Activated CD4-positive, alpha-beta T cell treated with anti-CD3 and anti-CD28 coated beads, Interleukin-2, Interleukin-6, amounts not matched to agents 100 ng/mL and 50 ng/mL, durations not matched to agents 16 hours and 8 hours (primary cell): ENCODE results near the gene INO80C.

ENCODE experiments used
- DNase-seq: peaks from one replicate; pipeline ENCODE4 v3.0.0-alpha.2; 2020

Gene INO80C, protein sequence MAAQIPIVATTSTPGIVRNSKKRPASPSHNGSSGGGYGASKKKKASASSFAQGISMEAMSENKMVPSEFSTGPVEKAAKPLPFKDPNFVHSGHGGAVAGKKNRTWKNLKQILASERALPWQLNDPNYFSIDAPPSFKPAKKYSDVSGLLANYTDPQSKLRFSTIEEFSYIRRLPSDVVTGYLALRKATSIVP

DNA sequence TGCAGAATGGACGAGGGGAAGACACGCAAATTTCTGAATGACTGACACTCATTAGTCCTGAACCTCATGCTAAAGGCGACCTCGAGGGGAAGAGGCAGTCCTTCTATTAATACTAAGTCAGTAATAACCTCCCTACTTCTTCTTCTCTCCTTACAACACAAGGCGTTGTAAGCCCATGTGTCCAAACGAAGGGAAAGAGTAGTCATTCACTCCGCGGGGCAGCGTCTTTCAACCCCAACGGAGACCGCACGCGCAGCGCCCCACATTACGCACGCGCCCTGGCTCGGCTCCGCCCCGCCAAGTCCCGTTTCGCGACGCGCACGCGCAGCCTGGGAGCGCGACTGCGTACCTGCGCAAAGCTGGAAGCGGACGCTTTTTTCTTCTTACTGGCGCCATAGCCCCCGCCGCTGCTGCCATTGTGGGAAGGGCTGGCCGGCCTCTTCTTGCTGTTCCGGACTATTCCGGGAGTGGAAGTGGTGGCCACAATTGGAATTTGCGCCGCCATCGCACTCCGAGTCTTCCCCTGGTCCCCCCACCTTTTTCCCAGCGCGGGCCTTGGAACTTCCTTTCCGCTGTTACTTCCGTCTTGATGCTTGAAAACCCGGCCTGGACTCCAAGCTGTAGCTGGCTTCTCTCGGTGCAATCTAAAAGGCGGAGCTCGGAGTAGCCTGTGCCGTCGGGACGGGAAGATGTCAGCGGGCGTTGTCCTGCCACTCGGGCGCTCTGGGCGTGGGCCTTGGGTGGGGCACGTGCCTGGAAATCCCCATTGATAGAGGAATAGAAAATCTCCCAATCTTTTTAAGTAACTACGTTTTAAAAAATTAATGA lies at the start of gene INO80C:
Gene INO80C (minus strand): TSS at position 591 of the 828 bp plus-strand sequence. CDS start 86 bp downstream, at position 505.
- DNase-seq: peak; percentile 95

DNA sequence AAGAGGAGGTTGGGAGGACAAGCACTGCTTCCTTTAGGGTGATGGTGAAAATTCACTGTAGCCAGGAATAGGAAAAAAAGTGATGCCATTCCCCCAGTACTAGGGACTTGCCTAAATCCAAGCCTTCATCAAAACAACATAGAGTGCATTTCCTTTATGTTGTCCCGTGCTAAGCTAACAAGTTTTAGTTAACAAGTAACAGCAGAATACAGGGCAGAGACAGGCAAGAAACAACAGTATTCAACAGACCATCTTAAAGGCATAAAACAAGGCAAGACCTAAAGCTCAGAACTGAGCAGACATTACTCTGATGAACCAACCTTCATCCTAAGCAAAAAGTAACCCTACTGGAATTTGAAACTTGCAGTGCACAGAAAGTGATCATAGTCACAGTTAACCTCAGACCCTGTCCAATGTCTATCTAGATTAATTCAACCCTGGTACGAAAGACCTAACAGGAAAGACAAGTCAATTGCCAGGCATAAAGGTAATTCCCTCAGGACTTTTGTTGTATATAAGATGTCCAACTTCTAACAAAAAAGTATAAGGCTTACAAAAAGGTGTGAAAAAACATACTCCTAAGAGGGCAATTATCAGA lies 49.3 kb upstream of the INO80C start:
- DNase-seq: no peak

DNA sequence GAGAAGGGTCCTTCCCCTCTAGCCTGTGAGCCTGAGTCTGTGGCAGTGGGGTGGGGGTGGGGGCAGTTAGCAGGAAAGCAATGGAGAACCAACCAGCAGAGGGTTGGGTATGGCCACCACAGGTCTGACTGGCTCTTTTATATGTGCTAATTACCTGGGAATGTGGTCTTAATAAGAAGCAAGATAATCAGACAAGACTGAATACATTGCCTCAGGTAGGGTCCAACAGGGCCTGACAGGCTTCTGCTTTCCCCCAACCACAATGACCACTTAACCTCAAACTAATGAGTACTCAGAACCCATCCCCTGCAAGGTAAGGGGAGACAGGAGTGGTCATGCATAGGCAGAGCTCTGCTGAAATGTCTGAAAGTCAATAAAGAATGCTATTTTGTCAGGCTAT lies 44.6 kb upstream of the INO80C start:
- DNase-seq: no peak

DNA sequence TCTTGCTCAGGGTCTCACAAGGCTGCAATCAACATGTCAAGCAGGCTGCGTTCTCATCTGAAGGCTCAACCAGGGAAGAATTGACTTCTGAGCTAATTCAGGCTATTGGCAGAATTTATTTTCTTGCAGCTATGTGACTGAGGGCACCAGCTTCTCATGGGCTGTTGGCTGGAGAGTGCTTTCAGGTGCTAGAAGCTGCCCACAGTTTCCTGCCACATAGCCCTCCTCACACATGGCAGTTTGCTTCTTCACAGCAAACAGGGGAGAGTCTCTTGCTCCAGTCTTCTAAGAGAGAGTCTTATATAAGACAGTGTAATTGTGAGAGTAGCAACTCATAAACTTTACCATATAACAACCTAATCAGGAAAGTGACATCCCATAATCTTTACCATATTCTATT lies 37.5 kb upstream of the INO80C start:
- no peak for DNase-seq

DNA sequence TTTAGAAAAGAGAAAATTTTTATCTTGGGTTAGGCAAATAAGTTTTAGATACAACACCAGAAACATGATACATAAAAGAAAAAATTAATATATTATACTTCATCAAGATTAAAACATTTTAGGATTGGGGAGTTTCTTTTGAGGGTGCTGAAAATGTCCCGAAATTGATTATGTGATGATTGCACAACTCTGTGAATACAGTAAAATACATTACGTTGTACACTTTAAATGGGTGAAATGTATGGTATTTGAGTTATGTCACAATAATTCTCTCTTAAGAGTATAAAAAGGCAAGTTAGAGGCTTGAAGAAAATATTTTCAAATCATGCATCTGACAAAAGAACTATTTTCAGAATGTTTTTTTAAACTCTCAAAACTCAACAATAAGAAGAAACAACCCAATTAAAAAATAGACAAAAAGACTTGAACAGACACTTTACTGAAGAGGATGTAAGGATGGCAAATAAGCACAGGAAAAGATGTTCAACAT lies 36.2 kb upstream of the INO80C start:
- DNase-seq: no peak

DNA sequence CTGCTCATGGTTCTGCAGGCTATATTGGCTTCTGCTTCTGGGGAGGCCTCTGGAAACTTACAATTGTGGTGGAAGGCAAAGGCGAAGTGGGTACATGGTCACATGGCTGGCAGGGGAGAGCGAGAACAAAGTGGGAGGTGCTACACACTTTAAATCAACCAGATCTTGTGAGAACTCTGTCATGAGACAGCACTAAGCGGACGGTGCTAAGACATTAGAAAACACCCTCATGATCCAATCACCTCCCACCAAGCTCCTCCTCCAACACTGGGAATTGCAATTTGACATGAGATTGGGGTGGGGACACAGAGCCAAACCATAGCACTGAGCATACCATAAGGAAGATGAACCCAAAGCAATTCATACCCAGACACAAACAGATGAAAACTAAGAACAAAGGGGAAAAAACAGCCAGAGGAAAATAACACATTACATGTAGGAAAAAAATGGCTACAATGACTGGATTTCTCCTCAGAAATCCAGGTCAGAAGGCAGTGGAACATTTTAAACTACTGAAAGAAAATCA lies 31.1 kb upstream of the INO80C start:
- DNase-seq: no peak

DNA sequence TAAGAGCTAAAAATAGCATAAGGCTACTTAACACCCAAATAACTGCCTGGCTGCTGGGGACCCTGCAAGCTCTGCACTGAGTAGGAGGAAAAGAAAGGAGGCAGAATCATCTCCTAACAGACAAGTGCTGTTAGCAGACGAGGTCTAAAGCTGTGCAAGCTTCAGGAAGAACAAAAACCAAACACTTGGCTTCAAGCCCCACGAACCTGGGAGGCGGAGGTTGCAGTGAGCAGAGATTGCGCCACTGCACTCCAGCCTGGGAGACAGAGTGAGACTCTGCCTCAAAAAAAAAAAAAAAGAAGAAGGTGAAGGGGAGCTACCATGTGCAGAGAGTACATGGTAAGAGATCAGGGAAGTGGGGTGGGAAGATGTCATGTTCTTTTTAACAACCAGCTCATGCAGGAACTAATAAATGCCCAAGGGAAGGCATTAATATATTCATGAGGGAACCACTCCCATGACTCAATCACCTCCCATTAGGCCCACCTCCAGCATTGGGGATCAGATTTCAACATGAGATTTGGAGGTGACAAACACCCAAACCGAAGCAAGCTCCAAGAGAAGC lies 28.8 kb upstream of the INO80C start:
- no peak for DNase-seq

DNA sequence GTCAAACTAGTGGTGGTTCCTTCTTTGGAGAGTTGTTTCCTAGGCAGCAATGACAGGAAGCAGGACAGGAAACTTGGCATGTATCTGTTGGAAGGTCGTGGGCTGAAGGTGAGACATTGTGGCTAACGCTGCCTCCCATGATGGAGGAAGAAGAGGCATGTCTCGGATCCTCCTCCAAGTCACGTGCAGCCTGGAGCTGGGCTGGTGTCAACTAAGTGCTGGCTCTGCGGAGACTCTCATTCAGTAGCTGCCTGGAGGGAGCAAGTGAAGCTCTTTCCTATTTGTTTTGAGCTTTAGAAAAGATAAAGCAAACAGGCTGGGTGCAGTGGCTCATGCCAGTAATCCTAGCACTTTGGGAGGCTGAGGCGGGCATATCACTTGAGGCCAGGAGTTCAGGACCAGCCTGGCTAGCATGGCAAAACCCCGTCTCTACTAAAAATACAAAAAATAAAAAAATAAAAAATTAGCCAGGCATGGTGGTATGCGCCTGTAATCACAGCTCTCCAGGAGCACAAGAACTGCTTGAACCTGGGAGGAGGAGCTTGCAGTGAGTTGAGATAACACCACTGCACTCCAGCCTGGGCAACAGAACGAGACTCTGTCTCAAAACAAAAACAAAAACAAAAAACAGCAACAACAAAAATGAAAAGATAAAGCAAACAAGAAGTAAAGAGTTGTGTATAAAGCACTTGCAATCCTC lies 28.2 kb upstream of the INO80C start:
- peak; percentile 3 for DNase-seq

DNA sequence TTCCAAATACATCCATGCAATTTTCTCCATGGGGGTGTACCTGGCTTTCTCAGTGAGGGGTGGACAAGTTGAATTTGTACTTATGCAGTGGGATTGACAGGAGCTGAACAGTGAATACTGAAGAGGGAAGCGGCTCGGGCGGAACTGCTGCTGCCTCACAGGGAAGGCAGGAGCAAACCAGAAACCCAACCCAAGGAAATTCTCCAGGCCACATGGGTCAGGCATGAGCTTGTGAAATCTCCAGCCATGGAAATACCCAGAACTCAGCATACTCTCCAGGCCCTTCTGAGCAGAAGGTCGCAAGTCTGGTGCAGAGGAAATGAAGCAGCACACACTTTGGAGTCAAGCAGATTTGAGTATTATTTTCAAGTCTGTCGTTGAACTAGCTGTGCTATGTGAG lies 26.5 kb upstream of the INO80C start:
- DNase-seq: no peak

DNA sequence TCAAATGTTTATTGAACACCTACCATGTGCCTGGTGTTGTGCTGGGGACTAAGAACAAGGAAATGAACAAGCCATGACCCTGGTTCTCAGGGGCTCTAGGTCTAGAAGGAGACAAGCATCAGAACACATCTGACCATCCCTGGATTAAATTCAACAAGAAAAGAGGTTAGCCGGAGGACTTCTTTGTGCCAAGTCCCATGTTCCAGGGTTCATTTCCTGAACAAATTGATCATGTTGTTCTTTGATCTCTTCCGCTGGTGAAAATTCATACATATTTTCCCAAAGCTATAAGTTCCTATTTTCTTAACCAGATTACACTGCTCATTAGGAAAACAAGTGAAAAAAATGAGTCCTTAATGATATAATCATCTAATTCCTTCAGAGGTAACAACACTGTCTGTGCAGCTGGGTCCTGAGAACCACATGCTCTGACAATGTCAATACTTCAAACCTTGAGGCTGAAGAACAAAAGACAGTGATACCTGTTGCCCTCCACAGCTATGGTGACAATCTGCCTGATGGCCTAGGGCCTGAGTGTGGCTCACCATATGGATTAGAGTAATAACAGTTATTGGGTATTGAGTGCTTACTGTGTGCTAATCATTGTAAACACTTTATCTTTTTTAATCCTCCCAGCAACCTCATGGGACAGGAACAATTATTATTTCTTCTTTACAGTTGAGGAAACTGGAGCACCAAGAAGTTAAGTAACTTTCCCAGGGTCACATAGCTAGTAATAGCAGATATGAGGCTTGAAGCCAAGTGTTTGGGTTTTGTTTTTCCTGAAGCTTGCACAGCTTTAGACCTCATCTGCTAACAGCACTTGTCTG lies 24.6 kb upstream of the INO80C start:
- no peak for DNase-seq

DNA sequence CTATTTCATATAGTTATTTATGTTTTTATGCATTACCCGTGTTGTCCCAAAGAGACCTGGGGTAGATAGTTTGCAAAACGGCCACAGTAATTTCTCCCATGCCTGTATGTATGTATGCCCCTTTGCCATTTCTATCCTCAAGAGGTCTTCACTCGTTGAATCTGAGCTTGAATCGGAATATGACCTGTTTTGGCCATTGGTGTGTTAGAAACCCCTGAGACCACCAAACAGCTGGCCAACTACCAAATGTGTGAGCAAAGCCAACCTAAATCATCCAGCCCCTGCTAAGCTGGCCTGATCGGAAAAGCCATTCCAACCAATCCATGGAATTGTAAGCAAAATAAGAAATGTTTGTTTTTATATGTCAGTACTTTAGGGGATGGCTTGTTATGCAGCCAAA lies 23.4 kb upstream of the INO80C start:
- no peak for DNase-seq

DNA sequence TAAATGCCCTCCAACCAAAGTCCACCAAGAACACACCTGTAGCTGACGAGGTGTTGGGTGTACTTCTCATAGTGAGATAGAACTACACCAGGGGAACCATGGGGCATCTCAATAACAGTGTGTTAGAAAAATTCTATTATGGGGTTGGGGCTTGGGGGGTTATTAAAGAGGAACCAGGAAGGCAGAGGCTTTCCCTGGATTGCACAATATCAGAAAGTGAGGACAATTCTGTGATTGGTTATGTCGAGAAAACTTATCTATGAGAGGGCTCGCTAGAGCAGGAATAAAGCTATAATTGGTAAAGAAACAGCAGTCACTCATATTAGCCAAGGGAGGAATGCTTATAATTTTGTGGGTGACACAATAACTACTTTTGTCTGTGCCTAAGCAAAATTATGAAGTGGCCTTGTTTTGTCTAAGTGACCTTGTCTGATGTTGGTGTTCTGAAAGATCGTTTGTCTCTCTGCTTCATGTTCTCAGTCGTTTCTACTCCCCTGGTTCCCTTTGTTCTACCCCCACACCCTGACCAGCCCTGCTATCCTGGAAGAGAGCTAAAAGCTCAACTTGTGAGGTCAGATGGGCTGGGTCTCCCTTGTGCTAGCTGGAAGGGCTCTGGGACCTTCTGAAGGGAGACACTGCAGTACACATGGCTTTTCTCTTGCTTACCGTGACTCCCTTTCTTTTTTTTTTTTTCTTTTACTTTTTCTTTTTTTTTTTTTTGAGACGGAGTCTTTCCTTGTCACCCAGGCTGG lies 21.6 kb upstream of the INO80C start:
- no peak for DNase-seq

DNA sequence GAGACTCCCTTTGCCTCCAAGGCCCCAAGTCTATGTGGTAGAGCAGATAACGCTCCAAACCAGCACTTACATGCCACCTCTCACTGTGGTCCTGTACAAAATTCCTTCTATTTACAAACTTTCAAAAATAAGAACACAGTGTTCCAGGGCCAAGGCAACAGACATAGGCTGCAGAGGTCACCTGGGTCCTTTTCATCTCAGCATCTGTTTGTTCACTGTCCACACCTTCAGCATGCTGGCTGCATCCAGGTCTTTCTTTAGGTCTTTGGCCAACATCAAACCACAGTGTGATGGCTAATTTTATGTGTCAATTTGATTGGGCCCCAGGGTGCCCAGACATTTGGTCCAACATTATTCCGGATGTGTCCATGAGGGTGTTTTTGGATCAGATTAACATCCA lies 20.0 kb upstream of the INO80C start:
- no peak for DNase-seq

DNA sequence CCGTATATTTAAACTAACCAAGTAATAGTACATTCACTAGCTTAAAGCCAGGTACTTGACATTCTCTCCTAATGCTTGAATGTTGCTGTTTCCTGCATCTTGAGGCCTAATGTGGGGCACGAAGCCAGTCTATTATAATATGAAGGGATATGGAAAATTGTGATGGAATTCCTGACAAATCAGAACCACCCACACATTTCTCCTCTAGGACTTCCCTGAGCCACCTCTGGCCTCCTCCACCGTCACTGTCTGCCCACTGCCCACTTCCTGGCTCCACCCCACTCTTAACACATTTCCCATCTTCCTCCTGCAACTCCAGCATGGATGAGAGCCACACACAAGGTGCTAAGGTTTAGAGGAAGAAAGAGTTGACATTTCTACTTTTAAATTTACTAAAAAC lies 19.0 kb upstream of the INO80C start:
- DNase-seq: no peak

DNA sequence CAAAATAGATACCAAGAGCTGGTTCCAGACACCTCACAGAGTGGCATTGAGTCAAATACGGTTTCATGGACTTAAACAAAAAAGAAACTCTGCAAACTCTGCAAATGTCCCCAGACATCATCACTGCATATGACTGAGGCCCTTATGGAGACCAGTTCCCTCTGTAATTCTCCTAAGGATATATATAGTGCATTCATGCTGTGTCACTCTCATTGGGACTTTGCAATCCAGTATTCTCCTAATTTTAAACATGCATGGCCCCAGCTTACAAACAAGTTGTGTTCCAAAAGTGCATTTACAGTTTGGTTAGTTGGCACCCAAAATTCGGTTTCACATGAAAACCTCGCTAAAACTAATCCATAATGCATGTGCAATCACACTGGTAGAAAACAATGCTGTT lies 18.6 kb upstream of the INO80C start:
- no peak for DNase-seq

DNA sequence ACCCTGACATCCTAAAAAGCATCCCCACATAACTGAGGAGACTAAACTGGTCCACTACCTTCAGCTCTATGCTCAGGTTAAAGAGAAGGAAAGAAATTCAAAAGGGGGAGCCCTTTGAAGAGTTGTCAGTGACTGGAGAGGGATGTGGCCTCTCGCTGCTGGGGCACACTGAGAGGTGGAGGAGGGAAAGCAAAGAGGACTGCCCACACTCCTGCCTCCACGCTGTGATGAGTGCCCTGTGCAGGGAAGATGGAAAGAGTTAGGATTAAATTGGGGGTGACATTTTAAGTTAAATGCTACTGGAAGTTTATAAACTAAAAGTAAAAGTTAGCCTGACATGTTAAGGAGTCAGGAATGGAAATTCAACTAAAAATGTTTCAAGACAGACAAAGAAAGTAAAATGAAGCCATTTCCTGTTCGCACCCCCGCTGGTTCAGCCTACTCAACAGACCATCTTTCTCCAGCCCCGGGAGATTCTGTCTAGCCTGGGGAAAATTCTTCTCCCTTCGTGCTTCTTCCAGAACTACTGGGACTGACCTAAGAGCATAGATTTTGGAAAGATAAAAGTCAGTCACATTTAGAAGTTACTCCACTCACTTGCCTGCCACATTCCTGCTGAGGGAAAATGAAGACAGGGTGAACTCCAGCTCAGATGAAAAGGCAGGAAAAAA lies 17.8 kb upstream of the INO80C start:
- no peak for DNase-seq

DNA sequence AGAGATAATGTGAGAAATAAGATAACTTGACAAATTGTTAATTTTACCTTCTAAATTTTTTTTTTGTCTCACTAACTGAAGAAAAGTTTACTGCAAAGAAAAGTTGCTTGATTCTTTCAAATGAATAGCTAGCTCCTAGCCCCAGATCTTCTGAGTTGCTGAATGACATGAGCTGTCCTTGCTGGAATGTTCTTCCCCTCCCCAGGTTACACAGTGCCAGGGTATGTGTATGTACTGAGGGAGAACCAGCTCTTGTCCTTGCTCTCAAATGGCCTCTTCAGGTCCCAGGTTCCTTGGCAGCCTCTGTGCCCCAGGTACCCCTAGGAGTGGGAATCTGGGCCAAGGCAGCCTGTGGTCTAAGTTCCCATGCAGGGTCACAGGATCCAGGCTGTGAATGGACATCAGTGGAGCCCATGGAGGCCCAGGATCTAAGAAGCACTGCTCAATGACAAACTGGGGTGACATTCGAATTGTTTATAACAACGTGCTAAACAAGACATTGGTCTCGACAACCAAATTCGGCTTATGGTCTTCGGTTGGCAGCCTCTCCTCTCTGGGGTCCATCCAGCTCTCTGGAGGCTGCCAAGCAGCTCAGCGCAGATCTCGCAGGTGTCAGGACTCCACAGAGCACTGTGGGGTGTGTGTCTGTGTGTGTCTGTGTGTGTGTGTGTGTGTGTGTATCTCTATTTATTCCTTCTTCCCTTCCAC lies 17.1 kb upstream of the INO80C start:
- no peak for DNase-seq

DNA sequence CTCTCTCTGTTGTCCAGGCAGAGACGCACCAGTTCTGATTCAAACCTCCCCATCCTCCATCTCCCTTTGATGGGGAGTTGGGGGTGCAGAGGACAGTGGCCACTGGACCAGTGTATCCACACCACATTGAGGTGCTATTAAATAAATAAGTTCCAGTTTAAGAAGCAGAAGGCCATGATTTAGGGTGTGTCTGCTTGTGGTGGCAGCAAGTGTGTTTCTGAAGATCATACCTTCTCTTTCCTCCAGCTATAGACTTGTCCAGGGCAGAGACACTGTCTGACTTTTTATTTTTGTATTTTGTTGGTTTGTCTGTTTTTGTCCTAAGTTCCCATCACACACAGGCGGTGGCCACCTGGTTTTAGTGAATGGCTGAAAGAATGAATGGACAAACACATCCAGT lies 16.5 kb upstream of the INO80C start:
- no peak for DNase-seq

DNA sequence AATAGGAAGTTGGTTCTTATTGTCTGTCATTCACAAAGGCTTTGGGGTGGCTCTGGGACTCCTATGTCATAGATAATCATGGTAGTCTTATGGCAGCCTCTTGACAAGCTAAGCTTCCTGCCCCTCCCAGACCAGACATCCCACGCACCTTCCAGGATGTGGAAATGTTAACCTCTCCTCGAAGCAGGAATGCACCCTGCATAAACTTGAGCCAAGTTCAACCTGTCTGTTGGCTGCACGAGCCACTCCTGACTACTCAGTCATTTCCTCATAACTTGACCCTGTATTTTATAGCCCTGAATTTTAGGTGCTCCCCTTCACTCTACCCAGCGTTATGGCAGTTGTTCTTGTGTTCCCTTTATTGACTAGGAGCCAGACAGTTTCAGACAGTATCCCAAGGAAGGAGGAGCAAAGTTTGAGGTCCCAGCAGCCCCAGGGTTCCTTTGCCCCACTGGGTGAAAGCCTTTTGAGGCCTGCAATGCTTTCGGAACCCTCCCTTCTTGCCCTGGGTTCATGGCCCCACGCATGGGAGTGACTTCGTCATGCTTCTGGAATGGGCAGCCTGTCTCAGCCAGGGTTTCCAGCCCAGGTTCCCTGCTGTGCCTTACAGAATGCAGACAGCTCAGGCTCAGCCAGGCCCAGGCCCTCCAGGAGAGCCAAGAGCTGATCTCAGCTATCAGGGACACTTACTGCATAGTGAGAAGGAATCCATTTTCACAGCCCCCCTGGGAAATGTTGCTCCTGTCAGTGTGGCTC lies 15.6 kb upstream of the INO80C start:
- no peak for DNase-seq
